IMR-90 (cell line): ENCODE data around the gene GRAMD2B. TPM values are rescaled to one million over a fixed set of nuclear protein-coding genes. Genes with fewer than 3 reads are reported as not detected.

ENCODE experiments used
- ATAC-seq: fragments of 200-7000 bp; cut with Tn5 transposase; 2 replicates; pipeline ENCODE4 v1.9.1; 2020; ENCODE audit warnings: low read depth, mild to moderate bottlenecking, moderate library complexity
- BruUV-seq: library from RNA; stranded (reverse); fragments of 400-500 nt; replicated peaks from 2 replicates; lab custom pipeline; 2021; lab: Mats Ljungman, UMichigan
- CTCF ChIA-PET: fragments of 300-600 bp; formaldehyde crosslinking; extraction: SDS; loops from one replicate; lab custom pipeline; 2021; ENCODE audit warnings: antibody characterized with exemption; lab: Yijun Ruan, JAX
- POLR2A ChIA-PET: fragments of 300-600 bp; sonication (Branson Sonifier 250); formaldehyde crosslinking; loops from one replicate; lab custom pipeline; 2022; ENCODE audit warnings: antibody characterized with exemption; ENCODE audit not compliant: unreplicated experiment; lab: Charles Lee
- DNase-seq: peaks from one replicate; pipeline ENCODE4 v3.0.0; 2013
- H2AFZ ChIP-seq: replicated peaks from 2 replicates; pipeline ENCODE3; 2013; ENCODE audit warnings: low read length, mild to moderate bottlenecking; ENCODE audit not compliant: poor library complexity
- H2AK5ac ChIP-seq: 2 replicates; pipeline ENCODE4 v1.6.1; 2013; ENCODE audit warnings: low read depth, low read length, inconsistent platforms
- H2AK9ac ChIP-seq: replicated peaks from 2 replicates; pipeline ENCODE3; 2013; ENCODE audit warnings: mild to moderate bottlenecking, low read depth, low read length, moderate library complexity; ENCODE audit not compliant: poor library complexity
- H2BK120ac ChIP-seq: 2 replicates; pipeline ENCODE4 v1.6.1; 2013; ENCODE audit warnings: low read depth, low read length, inconsistent platforms
- H2BK15ac ChIP-seq: 3 replicates; pipeline ENCODE4 v1.6.1; 2013; ENCODE audit warnings: low read depth, low read length, inconsistent platforms
- H2BK20ac ChIP-seq: 2 replicates; pipeline ENCODE4 v1.6.1; 2013; ENCODE audit warnings: low read depth, mild to moderate bottlenecking, inconsistent platforms, low read length, moderate library complexity
- H2BK5ac ChIP-seq: 2 replicates; pipeline ENCODE4 v1.6.1; 2013; ENCODE audit warnings: mild to moderate bottlenecking, low read depth, low read length, inconsistent platforms; ENCODE audit not compliant: poor library complexity, severe bottlenecking
- H3K14ac ChIP-seq: replicated peaks from 2 replicates; pipeline ENCODE4 v1.6.1; 2013; ENCODE audit warnings: low read depth, low read length, inconsistent platforms
- H3K18ac ChIP-seq: 2 replicates; pipeline ENCODE4 v1.6.1; 2013; ENCODE audit warnings: low read depth, low read length, control low read depth
- H3K23ac ChIP-seq: 2 replicates; pipeline ENCODE4 v1.6.1; 2013; ENCODE audit warnings: low read depth, low read length, inconsistent platforms
- H3K27ac ChIP-seq: 2 replicates; pipeline ENCODE4 v1.5.1; 2013; ENCODE audit warnings: mild to moderate bottlenecking, control low read depth, low read length; ENCODE audit not compliant: insufficient read depth
- H3K27me3 ChIP-seq: 2 replicates; pipeline ENCODE4 v1.6.1; 2013; ENCODE audit warnings: low read length; ENCODE audit not compliant: control insufficient read depth, insufficient read depth
- H3K36me3 ChIP-seq: 2 replicates; pipeline ENCODE4 v1.6.1; 2013; ENCODE audit warnings: low read length, mixed read lengths; ENCODE audit not compliant: control insufficient read depth, insufficient read depth
- H3K4ac ChIP-seq: 2 replicates; pipeline ENCODE4 v1.6.1; 2013; ENCODE audit warnings: low read depth, low read length, inconsistent platforms
- H3K4me1 ChIP-seq: 2 replicates; pipeline ENCODE4 v1.6.1; 2013; ENCODE audit warnings: low read length, mixed read lengths; ENCODE audit not compliant: control insufficient read depth, insufficient read depth
- H3K4me2 ChIP-seq: 2 replicates; pipeline ENCODE4 v1.6.1; 2013; ENCODE audit warnings: low read depth, mild to moderate bottlenecking, control low read depth, low read length, moderate library complexity
- H3K4me3 ChIP-seq: 2 replicates; pipeline ENCODE4 v1.5.1; 2013; ENCODE audit warnings: low read depth, mild to moderate bottlenecking, control low read depth, low read length, moderate library complexity; ENCODE audit not compliant: insufficient read depth
- H3K56ac ChIP-seq: 2 replicates; pipeline ENCODE4 v1.6.1; 2013; ENCODE audit warnings: low read length, inconsistent platforms; ENCODE audit not compliant: insufficient read depth; ENCODE audit errors: extremely low read depth
- H3K79me1 ChIP-seq, 2 experiments: 2 replicates each; pipeline ENCODE4 v1.6.1; 2013; ENCODE audit warnings: low read length in 2 of 2, inconsistent platforms in 1 of 2, low read depth in 1 of 2
- H3K9ac ChIP-seq: 2 replicates; pipeline ENCODE4 v1.6.1; 2013; ENCODE audit warnings: low read depth, low read length, control low read depth
- H3K9me1 ChIP-seq: 2 replicates; pipeline ENCODE4 v1.6.1; 2013; ENCODE audit warnings: low read length, inconsistent platforms; ENCODE audit not compliant: insufficient read depth
- H3K9me3 ChIP-seq: 2 replicates; pipeline ENCODE4 v1.6.1; 2013; ENCODE audit warnings: low read length; ENCODE audit not compliant: control insufficient read depth, insufficient read depth
- H4K20me1 ChIP-seq: 2 replicates; pipeline ENCODE4 v1.6.1; 2013; ENCODE audit warnings: low read length, inconsistent platforms; ENCODE audit not compliant: insufficient read depth
- H4K5ac ChIP-seq: 2 replicates; pipeline ENCODE4 v1.6.1; 2013; ENCODE audit warnings: mild to moderate bottlenecking, low read depth, low read length, control low read depth
- H4K8ac ChIP-seq, 2 experiments: 2 replicates each; pipeline ENCODE4 v1.6.1; 2013; ENCODE audit warnings: low read depth in 2 of 2, low read length in 2 of 2, control low read depth in 1 of 2, inconsistent platforms in 1 of 2
- H4K91ac ChIP-seq: 2 replicates; pipeline ENCODE4 v1.6.1; 2013; ENCODE audit warnings: low read depth, low read length, inconsistent platforms; ENCODE audit not compliant: insufficient read depth
- BHLHE40 ChIP-seq: fragments of 150-350 bp; IDR thresholded peaks from 2 replicates; pipeline ENCODE4 v1.6.1; 2016; ENCODE audit warnings: mild to moderate bottlenecking, low read depth, low read length
- CEBPB ChIP-seq: IDR thresholded peaks from 2 replicates; pipeline ENCODE4 v1.6.1; 2012; ENCODE audit warnings: low read depth, low read length, improper control_type of control experiment
- FOS ChIP-seq: fragments of 150-350 bp; IDR thresholded peaks from 2 replicates; pipeline ENCODE4 v1.6.1; 2016; ENCODE audit warnings: low read depth, low read length
- MAZ ChIP-seq: IDR thresholded peaks from 2 replicates; pipeline ENCODE4 v1.6.1; 2012; ENCODE audit warnings: low read depth, mild to moderate bottlenecking, low read length, improper control_type of control experiment, moderate library complexity, borderline replicate concordance
- MXI1 ChIP-seq: IDR thresholded peaks from 2 replicates; pipeline ENCODE4 v1.6.1; 2012; ENCODE audit warnings: low read depth, mild to moderate bottlenecking, low read length, moderate library complexity, borderline replicate concordance
- POLR2A ChIP-seq: IDR thresholded peaks from 2 replicates; pipeline ENCODE4 v1.6.1; 2012; ENCODE audit warnings: mild to moderate bottlenecking, low read depth, low read length
- RFX5 ChIP-seq: IDR thresholded peaks from 2 replicates; pipeline ENCODE4 v1.8.0; 2012; ENCODE audit warnings: low read depth, mild to moderate bottlenecking, low read length, moderate library complexity
- SMC3 ChIP-seq: fragments of 150-350 bp; IDR thresholded peaks from 2 replicates; pipeline ENCODE4 v1.6.1; 2016; ENCODE audit warnings: low read depth, mild to moderate bottlenecking, antibody characterized with exemption, low read length, moderate library complexity
- WGBS, 2 experiments: methylation state at CpG; one replicate each; pipeline versions ENCODE4 v1.1.5 to v1.1.7; 2013; ENCODE audit warnings: missing lambda C conversion rate in 2 of 2; ENCODE audit not compliant: insufficient read length in 1 of 2; ENCODE audit errors: extremely low coverage in 2 of 2; 5-methylcytosine and 5-hydroxymethylcytosine counted together
- dilution Hi-C: fragments of 300-500 bp; cut with HindIII; formaldehyde crosslinking; loops from one replicate; pipeline ENCODE4 v1.14.3; 2018; ENCODE audit warnings: low sequenced_read_pairs; ENCODE audit not compliant: unreplicated experiment
- in situ Hi-C: fragments of 300-500 bp; cut with MboI; formaldehyde crosslinking; loops from 3 replicates; pipeline ENCODE4 v1.14.3; 2019; ENCODE audit warnings: low sequenced_read_pairs, inconsistent platforms, mixed read lengths
- intact Hi-C: fragments of 100-400 bp; cut with micrococcal nuclease; formaldehyde crosslinking; loops from 2 replicates; pipeline ENCODE4 v1.10.0; 2022
- polyA plus RNA-seq, 3 experiments: library from polyadenylated mRNA; depleted of rRNA; stranded (reverse); fragments of >200 nt; gene quantifications; 2 replicates each; pipeline ENCODE4 v1.2.3, GENCODE V29; 2012; ENCODE audit warnings: low replicate concordance in 1 of 3
- total RNA-seq: library from RNA; depleted of rRNA; stranded (reverse); fragments of >200 nt; gene quantifications from 2 replicates; pipeline ENCODE4 v1.2.3, GENCODE V29; 2012

GRAMD2B gene
- total and polyA plus RNA-seq, 2 of the 4 experiments (the other 2 are of a cell fraction), result 13.9 to 20.3 TPM

GRCh38 chr5:126450346-126450745 is 27.1 kb downstream of the GRAMD2B start:
- Histone ChIP-seq H3K27me3 (no peaks in the 10 kb centered on the region), H2AK9ac (no peak overlapping the region), H3K56ac (no peak overlapping the region), H3K4me1 (peaks cover 17% of the 10 kb centered on the region), H4K8ac (0 out of 4 replicates have a peak overlapping the region, but pooled peaks of 1 of the 2 experiments have one; percentile 68), H3K9me1 (peaks cover 20% of the 10 kb centered on the region), H3K9ac (no peak overlapping the region), H4K5ac (no peak overlapping the region), H3K4me3 (no peak overlapping the region), H3K27ac (no peak overlapping the region), H3K23ac (no peak overlapping the region), H3K18ac (no peak overlapping the region), H3K14ac (no peak overlapping the region), H3K36me3 (no peaks in the 10 kb centered on the region), H4K91ac (no peak overlapping the region), H3K4ac (0 out of 2 replicates have a peak overlapping the region, but pooled peaks have one; percentile 12), H2BK15ac (no peak overlapping the region), H2BK120ac (no peak overlapping the region), H2AFZ (no peak overlapping the region), H4K20me1 (no peaks in the 10 kb centered on the region), H2BK20ac (no peak overlapping the region), H2BK5ac (peak overlapping the region; percentile 66), H3K79me1 (peaks cover 45 to 75% of the 10 kb centered on the region in 2 experiments), H2AK5ac (no peak overlapping the region), H3K4me2 (peak overlapping the region; percentile 85; the same call in 1 of the 2 replicates), H3K9me3 (no peaks in the 10 kb centered on the region)
- DNase-seq (no peak), ATAC-seq (no peak)
- ChIA-PET POLR2A (no interaction called here), CTCF (interaction anchor here (1.0 kb wide), 1 partner anchor 77 kb away, joined by 3 read pairs; no protein-coding TSS in a partner anchor)
- intact Hi-C loops, result no loop called here
- no TSS peak for BruUV-seq
- dilution Hi-C loops, result no loop called here
- whole genome bisulfite sequencing, 2 experiments, result 83% methylated on average over 1 of the region's 5 CpGs; no CpG with 5 or more reads in 1 of the 2 experiments
- no peak for TF ChIP-seq RFX5
- no peak for TF ChIP-seq MAZ
- no peak for TF ChIP-seq SMC3
- no peak for TF ChIP-seq MXI1
- TF ChIP-seq FOS, result no peak
- no peak for TF ChIP-seq POLR2A
- no peak for TF ChIP-seq BHLHE40
- no peak for TF ChIP-seq CEBPB
- in situ Hi-C loops, result no loop called here
